Measurements from ENCODE around the gene PPP1R3A.

- TF ChIP-seq, protein P1, sequence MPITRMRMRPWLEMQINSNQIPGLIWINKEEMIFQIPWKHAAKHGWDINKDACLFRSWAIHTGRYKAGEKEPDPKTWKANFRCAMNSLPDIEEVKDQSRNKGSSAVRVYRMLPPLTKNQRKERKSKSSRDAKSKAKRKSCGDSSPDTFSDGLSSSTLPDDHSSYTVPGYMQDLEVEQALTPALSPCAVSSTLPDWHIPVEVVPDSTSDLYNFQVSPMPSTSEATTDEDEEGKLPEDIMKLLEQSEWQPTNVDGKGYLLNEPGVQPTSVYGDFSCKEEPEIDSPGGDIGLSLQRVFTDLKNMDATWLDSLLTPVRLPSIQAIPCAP (CRISPR knock-in tag; IDR thresholded peaks at IDR 0.05): no peak
- no peak for TF ChIP-seq ELF4 (CRISPR knock-in tag; IDR thresholded peaks at IDR 0.05; ENCODE audit: low read depth)
- TF ChIP-seq ATF6 (CRISPR knock-in tag; IDR thresholded peaks at IDR 0.05): no peak
- TF ChIP-seq NR2C2 (CRISPR knock-in tag; IDR thresholded peaks at IDR 0.05): no peak
- no peak for TF ChIP-seq CREM (CRISPR knock-in tag; IDR thresholded peaks at IDR 0.05)
- TF ChIP-seq CTCF (IDR thresholded peaks at IDR 0.05): no peak
Measured at GRCh38 chr7:113928112-113928511, 9.3 kb upstream of the PPP1R3A start.
